NCI-H2227 (cell line): ENCODE measurements around the gene TOR3A.

Source experiments
- DNase-seq: peaks from one replicate; lab custom pipeline; 2025; ENCODE audit not compliant: unreplicated experiment; lab: John Stamatoyannopoulos, UW

TOR3A gene

GRCh38 chr1:179145521-179145920, 63.7 kb downstream of the TOR3A start:
- no peak for DNase-seq
